GM21723 (cell line): ENCODE data around the gene PHPT1.
"Not testable (repeated sequence)": the region's sequence is repeated elsewhere in the genome, so short reads cannot be mapped to it uniquely, and the experiment has no call there.

Experiments used
- ATAC-seq: cut with Tn5 transposase; IDR thresholded peaks from one replicate; pipeline ENCODE4 v1.9.1; 2021; ENCODE audit warnings: mild to moderate bottlenecking, moderate library complexity; ENCODE audit not compliant: unreplicated experiment

The PHPT1 gene

GRCh38 chr9:136857581-136858412 lies 8.6 kb downstream of the PHPT1 start:
- no peak for ATAC-seq

GRCh38 chr9:136858452-136858843 lies 9.2 kb downstream of the PHPT1 start:
- ATAC-seq: no peak

GRCh38 chr9:136858844-136859757 lies 9.9 kb downstream of the PHPT1 start:
- ATAC-seq: no peak

GRCh38 chr9:136860529-136860928 lies 11.3 kb downstream of the PHPT1 start:
- no peak for ATAC-seq

- ATAC-seq: no peak
Measured at GRCh38 chr9:136860933-136861873, 12.0 kb downstream of the PHPT1 start.

- ATAC-seq: no peak
Measured at GRCh38 chr9:136861874-136862457, 12.8 kb downstream of the PHPT1 start.

DNA sequence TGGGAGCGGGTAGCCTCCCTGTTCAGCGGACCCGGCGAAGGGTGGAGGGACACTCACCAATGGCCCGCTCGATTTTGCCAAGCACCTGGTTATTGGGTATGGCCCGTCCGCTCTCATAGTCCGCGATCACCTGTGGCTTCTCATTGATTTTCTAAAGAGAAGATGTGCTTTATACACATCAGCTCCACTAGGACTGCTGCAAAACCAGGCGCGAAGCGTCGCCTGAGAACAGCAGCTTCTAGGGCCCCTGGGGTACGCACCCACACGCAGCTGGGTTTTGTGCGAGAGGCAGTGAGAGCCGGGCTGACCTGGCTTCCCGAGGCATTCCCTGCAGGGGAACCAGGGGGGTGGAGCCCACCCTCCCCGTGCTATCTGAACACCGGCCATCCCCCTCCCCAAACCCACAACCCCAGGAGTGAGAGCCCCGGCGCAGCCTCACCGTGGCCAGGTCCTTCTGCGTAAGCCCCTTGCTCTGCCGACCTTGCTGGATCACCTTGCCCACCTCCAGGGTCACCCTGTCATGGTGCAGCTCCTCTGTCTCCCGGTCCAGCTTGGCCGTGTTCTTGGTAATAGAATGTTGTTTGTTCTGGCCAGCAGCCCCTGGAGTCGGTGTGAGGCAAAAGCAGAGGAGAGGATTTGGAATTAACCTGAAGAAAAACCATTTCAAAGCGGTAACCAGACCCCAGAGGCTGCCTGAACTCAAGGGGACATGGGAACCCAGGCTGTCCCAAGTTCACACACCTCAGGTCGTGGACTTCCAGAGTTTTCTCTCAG lies 13.8 kb downstream of the PHPT1 start:
- ATAC-seq: no peak

GRCh38 chr9:136863623-136864273 lies 14.5 kb downstream of the PHPT1 start:
- ATAC-seq: no peak

DNA sequence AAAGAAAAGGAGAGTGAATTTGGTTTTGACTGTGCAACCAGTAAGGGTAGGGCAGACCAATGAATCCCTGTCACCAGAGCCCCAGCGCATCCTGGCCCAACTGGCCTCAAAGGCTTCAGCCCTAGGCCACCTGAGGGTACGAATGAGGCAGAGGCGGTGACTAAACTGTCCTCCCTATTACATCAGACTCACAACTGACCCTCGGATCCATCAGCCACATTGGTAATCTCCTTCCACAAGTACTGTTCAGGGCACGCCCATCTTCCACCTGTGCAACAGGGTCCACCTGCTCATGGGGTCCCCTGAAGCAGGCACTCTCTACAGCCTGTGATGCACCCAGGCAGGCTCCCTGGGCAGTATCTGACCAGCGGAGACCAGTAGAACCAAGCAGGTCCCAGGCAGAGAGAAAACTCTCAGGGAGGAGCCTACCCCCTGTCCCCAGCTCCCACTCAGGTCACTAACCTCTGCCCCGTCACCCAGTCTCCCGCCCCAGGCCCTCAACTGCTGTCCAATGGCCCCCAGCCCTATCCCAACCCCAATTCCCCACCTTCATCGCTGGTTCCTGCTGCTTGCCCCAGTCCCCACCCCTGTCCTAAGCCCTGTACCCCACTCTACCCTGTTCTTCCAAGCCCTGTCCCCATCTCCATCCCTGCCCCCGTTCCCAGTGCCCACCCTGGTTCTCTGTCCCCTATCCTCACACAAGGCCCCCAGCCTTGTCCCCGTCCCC lies 16.0 kb downstream of the PHPT1 start:
- no peak for ATAC-seq

- no peak for ATAC-seq
Measured at GRCh38 chr9:136865768-136866103, 16.5 kb downstream of the PHPT1 start.

DNA sequence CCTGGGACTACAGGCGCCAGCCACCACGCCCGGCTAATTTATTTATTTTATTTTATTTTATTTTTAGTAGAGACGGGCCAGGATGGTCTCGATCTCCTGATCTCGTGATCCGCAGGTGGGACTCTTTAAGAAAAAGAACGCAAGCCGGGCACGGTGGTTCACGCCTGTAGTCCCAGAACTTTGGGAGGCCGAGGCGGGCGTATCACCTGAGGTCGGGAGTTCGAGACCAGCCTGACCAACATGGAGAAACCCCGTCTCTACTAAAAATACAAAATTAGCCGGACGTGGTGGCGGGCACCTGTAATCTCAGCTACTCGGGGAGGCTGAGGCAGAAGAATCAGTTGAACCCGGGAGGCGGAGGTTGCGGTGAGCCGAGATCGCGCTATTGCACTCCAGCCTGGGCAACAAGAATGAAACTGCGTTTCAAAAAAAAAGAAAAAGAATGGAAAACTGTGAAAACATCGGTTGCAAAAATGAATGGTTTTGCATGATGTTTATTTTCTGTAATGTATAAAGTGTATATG lies 17.8 kb downstream of the PHPT1 start:
- not testable (repeated sequence) for ATAC-seq

GRCh38 chr9:136867480-136867879 lies 18.3 kb downstream of the PHPT1 start:
- ATAC-seq: no peak

DNA sequence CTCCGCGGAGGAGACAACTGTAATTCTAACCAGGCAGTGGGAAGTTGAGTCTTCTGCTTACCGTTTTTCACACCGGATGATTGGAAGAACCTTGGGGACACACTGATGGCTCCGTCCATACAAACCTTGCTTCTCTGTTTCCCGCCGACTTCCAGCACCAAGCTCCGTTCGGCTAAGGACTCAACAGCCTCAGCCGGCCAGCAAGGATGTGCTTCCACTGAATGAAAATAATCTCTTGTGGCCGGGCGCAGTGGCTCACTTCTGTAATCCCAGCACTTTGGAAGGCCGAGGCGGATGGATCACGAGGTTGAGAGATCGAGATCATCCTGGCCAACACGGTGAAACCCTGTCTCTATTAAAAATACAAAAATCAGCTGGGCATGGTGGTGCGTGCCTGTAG lies 18.7 kb downstream of the PHPT1 start:
- ATAC-seq: no peak

DNA sequence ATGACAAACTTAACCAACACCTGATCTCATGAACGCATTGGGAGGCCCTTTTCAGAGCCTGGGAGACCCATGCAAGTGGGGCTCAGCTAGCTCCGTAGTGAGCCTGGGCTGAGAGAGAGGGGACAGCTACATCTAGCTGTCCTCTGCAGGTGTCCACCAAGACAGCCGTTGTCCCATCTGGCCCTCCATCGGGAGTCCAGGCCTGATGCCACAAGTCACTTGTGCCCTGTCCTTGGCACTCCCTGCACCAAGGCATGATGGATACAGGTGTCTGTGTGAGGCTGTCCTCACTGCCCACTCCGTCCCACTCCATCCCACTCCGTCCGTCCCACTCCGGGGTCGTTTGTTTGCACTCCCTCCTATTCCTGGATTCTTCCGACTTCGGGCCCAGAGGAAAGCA lies 19.4 kb downstream of the PHPT1 start:
- ATAC-seq: no peak

DNA sequence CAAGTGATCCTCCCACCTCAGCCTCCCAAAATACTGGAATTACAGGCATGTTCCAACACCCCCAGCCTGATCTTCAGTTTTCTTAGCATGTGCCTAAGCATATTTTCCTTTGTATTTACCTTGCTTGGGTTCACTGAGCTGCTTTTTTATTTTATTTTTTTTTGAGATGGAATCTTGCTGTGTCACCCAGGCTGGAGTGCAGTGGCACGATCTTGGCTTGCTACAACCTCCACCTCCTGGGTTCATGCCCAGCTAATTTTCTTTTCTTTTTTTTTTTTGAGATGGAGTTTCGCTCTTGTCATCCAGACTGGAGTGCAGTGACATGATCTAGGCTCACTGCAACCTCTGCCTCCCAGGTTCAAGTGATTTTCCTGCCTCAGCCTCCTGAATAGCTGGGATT lies 20.4 kb downstream of the PHPT1 start:
- not testable (repeated sequence) for ATAC-seq

DNA sequence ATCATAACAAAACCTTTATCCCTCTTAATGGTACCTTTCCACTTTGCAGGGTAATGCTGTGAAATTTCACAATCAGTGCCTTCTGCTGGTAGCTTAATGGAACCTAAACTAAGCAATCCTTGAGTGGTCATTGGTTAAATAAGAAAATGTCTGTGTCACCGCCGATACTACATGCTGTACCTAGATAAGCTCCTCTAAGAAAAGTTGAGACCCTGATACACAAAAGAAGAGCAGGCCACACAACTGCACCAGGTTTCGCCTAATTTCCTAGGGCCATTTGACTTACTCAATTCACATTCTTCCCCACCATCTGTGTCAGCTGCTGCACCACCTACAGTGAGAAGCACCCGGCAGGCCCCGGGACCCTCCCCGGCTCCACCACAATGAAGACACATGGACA lies 25.9 kb downstream of the PHPT1 start:
- ATAC-seq: no peak

GRCh38 chr9:136876476-136876875 lies 27.3 kb downstream of the PHPT1 start:
- no peak for ATAC-seq

DNA sequence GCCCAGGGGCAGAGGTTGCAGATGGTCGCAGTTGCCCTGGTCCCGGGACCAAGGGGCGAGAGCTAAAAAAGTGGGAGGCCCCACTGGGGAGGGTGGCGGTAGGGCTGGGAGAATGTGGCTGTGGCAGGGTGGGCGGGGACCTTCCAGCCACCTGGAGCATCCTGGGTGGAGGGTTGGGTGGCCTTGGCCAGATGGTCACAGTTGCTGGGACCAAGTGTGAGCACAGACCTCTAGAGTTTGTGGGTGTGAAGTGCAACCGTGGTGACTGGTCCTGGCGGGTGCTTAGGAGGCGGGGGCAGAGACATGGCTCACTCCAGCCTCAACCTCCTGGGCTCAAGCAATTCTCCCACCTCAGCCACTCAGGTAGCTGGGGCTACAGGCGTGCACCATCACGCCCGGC lies 31.4 kb downstream of the PHPT1 start:
- ATAC-seq: no peak
